WTC11 (cell line): ENCODE measurements around the gene SMAD6. TPM values are rescaled to one million over a fixed set of nuclear protein-coding genes. Genes with fewer than 3 reads are reported as not detected.

Experiments used
- ATAC-seq: fragments of 200-7000 bp; cut with Tn5 transposase; 2 replicates; pipeline ENCODE4 v1.10.0; 2021; ENCODE audit warnings: mild to moderate bottlenecking, moderate library complexity
- CTCF ChIA-PET: fragments of 300-600 bp; sonication (Branson Sonifier 250); formaldehyde crosslinking; loops from one replicate; lab custom pipeline; 2021; ENCODE audit warnings: antibody characterized with exemption; lab: Charles Lee
- POLR2A ChIA-PET: fragments of 350-600 bp; sonication (Branson Sonifier 250); formaldehyde crosslinking; loops from one replicate; lab custom pipeline; 2021; ENCODE audit warnings: antibody characterized with exemption; lab: Charles Lee
- DNase-seq: peaks from one replicate; pipeline ENCODE4 v3.0.0; 2021; ENCODE audit warnings: low spot score
- H3K27ac Mint-ChIP-seq: 2 replicates; pipeline ENCODE4 v1.8.0; 2021; ENCODE audit warnings: mixed read lengths
- H3K27me3 Mint-ChIP-seq: 2 replicates; pipeline ENCODE4 v1.8.0; 2021; ENCODE audit warnings: low read depth, mild to moderate bottlenecking, moderate library complexity, mixed read lengths
- H3K36me3 Mint-ChIP-seq: 2 replicates; pipeline ENCODE4 v1.8.0; 2021; ENCODE audit warnings: mixed read lengths
- H3K4me1 Mint-ChIP-seq: 2 replicates; pipeline ENCODE4 v1.8.0; 2022; ENCODE audit warnings: mixed read lengths
- H3K4me3 Mint-ChIP-seq: 2 replicates; pipeline ENCODE4 v1.8.0; 2021; ENCODE audit warnings: mild to moderate bottlenecking, moderate library complexity, mixed read lengths
- H3K9me3 Mint-ChIP-seq: 2 replicates; pipeline ENCODE4 v1.8.0; 2021; ENCODE audit warnings: mixed read lengths
- CREM ChIP-seq: sonication (generic); formaldehyde crosslinking; IDR thresholded peaks from 2 replicates; pipeline ENCODE4 v1.8.1; 2022; ENCODE audit warnings: mild to moderate bottlenecking, missing genetic modification reagents, moderate library complexity
- GABPB1 ChIP-seq: sonication (generic); formaldehyde crosslinking; IDR thresholded peaks from 2 replicates; pipeline ENCODE4 v1.8.1; 2023; ENCODE audit warnings: mild to moderate bottlenecking, missing genetic modification reagents
- GRHL2 ChIP-seq: fragments of 250-450 bp; sonication (Bioruptor Pico); IDR thresholded peaks from 2 replicates; pipeline ENCODE4 v1.8.0; 2022; ENCODE audit warnings: mild to moderate bottlenecking, moderate library complexity; ENCODE audit not compliant: insufficient replicate concordance, severe bottlenecking
- JAZF1 ChIP-seq: fragments of 250-450 bp; sonication (Bioruptor Pico); IDR thresholded peaks from 2 replicates; pipeline ENCODE4 v1.9.0; 2021; ENCODE audit warnings: moderate library complexity, mild to moderate bottlenecking, inconsistent platforms
- JUN ChIP-seq: sonication (generic); formaldehyde crosslinking; IDR thresholded peaks from 2 replicates; pipeline ENCODE4 v1.8.0; 2023; ENCODE audit warnings: mild to moderate bottlenecking, missing genetic modification reagents
- MYBL2 ChIP-seq: sonication (generic); formaldehyde crosslinking; IDR thresholded peaks from 2 replicates; pipeline ENCODE4 v1.8.1; 2023; ENCODE audit warnings: mild to moderate bottlenecking, moderate library complexity, missing genetic modification reagents
- NR3C1 ChIP-seq: sonication (generic); formaldehyde crosslinking; conservative IDR thresholded peaks from 2 replicates; pipeline ENCODE4 v1.8.1; 2023; ENCODE audit warnings: low read depth, mild to moderate bottlenecking, missing genetic modification reagents
- RORB ChIP-seq: fragments of 250-450 bp; sonication (Bioruptor Pico); IDR thresholded peaks from 2 replicates; pipeline ENCODE4 v1.9.0; 2021; ENCODE audit warnings: mild to moderate bottlenecking
- SMAD4 ChIP-seq: sonication (generic); formaldehyde crosslinking; IDR thresholded peaks from 2 replicates; pipeline ENCODE4 v1.8.0; 2022; ENCODE audit warnings: mild to moderate bottlenecking, missing genetic modification reagents
- TCF7 ChIP-seq: sonication (generic); formaldehyde crosslinking; IDR thresholded peaks from 2 replicates; pipeline ENCODE4 v1.8.0; 2022; ENCODE audit warnings: mild to moderate bottlenecking, low read depth, missing genetic modification reagents, moderate library complexity
- TEAD4 ChIP-seq: sonication (generic); formaldehyde crosslinking; IDR thresholded peaks from 2 replicates; pipeline ENCODE4 v1.8.0; 2022; ENCODE audit warnings: mild to moderate bottlenecking, missing genetic modification reagents
- ZBTB21 ChIP-seq: sonication (generic); formaldehyde crosslinking; IDR thresholded peaks from 2 replicates; pipeline ENCODE4 v1.8.1; 2023; ENCODE audit warnings: mild to moderate bottlenecking, missing genetic modification reagents, borderline replicate concordance
- ZNF138 ChIP-seq: sonication (generic); formaldehyde crosslinking; conservative IDR thresholded peaks from 2 replicates; pipeline ENCODE4 v1.8.1; 2022; ENCODE audit warnings: mild to moderate bottlenecking, moderate library complexity, missing genetic modification reagents
- ZNF532 ChIP-seq: fragments of 250-450 bp; sonication (Bioruptor Pico); IDR thresholded peaks from 2 replicates; pipeline ENCODE4 v1.9.0; 2021; ENCODE audit warnings: mild to moderate bottlenecking, borderline replicate concordance
- ZNF671 ChIP-seq: fragments of 250-450 bp; sonication (Bioruptor Pico); IDR thresholded peaks from 2 replicates; pipeline ENCODE4 v1.8.0; 2021; ENCODE audit warnings: mild to moderate bottlenecking
- total RNA-seq: library from RNA; stranded (reverse); gene quantifications from 3 replicates; pipeline ENCODE4 v1.2.3, GENCODE V29; 2021
- TF ChIP-seq, protein P1 (sequence below): sonication (generic); formaldehyde crosslinking; IDR thresholded peaks from 2 replicates; pipeline ENCODE4 v1.8.1; 2022; ENCODE audit warnings: missing genetic modification reagents, borderline replicate concordance
- TF ChIP-seq, protein P2 (sequence below): fragments of 250-450 bp; sonication (Bioruptor Pico); conservative IDR thresholded peaks from 2 replicates; pipeline ENCODE4 v1.9.0; 2021; ENCODE audit warnings: mild to moderate bottlenecking
- TF ChIP-seq, protein P3 (sequence below): sonication (generic); formaldehyde crosslinking; IDR thresholded peaks from 2 replicates; pipeline ENCODE4 v1.8.0; 2022; ENCODE audit warnings: missing genetic modification reagents

Gene SMAD6
- total RNA-seq, 1 experiment from 2014 or later = 13.9 TPM

GRCh38 chr15:66652806-66653205 lies 49.2 kb upstream of the SMAD6 start (continued):
- no peak for TF ChIP-seq ZNF532
- no peak for TF ChIP-seq JUN (CRISPR knock-in tag)
- no peak for TF ChIP-seq MYBL2 (CRISPR knock-in tag)
- no peak for TF ChIP-seq SMAD4 (CRISPR knock-in tag)
- no peak for TF ChIP-seq GRHL2 (CRISPR knock-in tag)

GRCh38 chr15:66653398-66653797 lies 48.6 kb upstream of the SMAD6 start:
- ChIA-PET CTCF (no interaction called here), POLR2A (no interaction called here)
- TF ChIP-seq ZNF671 (CRISPR knock-in tag) (no peak), TCF7 (CRISPR knock-in tag) (no peak), NR3C1 (no peak), TEAD4 (CRISPR knock-in tag) (no peak), RORB (CRISPR knock-in tag) (no peak), ZBTB21 (CRISPR knock-in tag) (no peak), ZNF138 (CRISPR knock-in tag) (no peak), CREM (no peak), GABPB1 (CRISPR knock-in tag) (no peak), ZNF532 (no peak), JAZF1 (CRISPR knock-in tag) (no peak)
- TF ChIP-seq, protein P1, sequence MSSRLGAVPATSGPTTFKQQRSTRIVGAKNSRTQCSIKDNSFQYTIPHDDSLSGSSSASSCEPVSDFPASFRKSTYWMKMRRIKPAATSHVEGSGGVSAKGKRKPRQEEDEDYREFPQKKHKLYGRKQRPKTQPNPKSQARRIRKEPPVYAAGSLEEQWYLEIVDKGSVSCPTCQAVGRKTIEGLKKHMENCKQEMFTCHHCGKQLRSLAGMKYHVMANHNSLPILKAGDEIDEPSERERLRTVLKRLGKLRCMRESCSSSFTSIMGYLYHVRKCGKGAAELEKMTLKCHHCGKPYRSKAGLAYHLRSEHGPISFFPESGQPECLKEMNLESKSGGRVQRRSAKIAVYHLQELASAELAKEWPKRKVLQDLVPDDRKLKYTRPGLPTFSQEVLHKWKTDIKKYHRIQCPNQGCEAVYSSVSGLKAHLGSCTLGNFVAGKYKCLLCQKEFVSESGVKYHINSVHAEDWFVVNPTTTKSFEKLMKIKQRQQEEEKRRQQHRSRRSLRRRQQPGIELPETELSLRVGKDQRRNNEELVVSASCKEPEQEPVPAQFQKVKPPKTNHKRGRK = no peak
- TF ChIP-seq, protein P2, sequence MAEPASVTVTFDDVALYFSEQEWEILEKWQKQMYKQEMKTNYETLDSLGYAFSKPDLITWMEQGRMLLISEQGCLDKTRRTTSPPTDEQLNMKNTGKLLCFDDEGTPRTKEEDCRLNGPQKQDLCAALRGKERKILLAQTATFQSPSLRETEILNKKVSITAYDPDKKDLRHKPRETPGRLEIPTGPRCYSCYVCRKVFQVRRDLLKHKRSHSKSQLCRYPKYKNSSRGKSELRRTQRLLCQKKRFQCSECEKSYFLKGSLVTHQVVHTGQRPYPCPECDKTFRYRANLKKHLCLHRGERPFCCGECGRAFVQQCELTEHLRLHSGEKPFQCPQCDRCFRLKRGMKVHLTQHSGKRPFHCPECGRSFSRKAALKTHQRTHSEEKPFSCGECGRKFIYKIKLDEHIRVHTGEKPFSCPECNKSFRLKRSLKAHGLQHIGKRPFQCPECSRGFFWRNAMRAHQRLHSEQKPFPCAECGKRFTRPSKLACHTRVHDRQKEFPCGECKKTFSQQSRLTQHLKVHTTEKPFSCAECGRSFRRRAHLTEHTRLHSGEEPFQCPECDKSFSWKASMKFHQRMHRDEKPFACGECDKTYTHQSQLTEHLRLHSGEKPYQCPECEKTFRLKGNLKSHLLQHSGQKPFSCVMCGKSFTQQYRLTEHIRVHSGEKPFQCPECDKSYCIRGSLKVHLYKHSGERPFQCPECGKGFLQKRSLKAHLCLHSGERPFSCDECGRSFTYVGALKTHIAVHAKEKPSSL (CRISPR knock-in tag) = no peak
- TF ChIP-seq, protein P3, sequence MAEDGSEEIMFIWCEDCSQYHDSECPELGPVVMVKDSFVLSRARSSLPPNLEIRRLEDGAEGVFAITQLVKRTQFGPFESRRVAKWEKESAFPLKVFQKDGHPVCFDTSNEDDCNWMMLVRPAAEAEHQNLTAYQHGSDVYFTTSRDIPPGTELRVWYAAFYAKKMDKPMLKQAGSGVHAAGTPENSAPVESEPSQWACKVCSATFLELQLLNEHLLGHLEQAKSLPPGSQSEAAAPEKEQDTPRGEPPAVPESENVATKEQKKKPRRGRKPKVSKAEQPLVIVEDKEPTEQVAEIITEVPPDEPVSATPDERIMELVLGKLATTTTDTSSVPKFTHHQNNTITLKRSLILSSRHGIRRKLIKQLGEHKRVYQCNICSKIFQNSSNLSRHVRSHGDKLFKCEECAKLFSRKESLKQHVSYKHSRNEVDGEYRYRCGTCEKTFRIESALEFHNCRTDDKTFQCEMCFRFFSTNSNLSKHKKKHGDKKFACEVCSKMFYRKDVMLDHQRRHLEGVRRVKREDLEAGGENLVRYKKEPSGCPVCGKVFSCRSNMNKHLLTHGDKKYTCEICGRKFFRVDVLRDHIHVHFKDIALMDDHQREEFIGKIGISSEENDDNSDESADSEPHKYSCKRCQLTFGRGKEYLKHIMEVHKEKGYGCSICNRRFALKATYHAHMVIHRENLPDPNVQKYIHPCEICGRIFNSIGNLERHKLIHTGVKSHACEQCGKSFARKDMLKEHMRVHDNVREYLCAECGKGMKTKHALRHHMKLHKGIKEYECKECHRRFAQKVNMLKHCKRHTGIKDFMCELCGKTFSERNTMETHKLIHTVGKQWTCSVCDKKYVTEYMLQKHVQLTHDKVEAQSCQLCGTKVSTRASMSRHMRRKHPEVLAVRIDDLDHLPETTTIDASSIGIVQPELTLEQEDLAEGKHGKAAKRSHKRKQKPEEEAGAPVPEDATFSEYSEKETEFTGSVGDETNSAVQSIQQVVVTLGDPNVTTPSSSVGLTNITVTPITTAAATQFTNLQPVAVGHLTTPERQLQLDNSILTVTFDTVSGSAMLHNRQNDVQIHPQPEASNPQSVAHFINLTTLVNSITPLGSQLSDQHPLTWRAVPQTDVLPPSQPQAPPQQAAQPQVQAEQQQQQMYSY = no peak
- Mint-ChIP-seq H3K27ac (no peak overlapping the region), H3K27me3 (peaks cover 3% of the 10 kb centered on the region; the same call in 1 of the 2 replicates), H3K4me1 (peaks cover 54% of the 10 kb centered on the region), H3K4me3 (no peak overlapping the region), H3K36me3 (no peaks in the 10 kb centered on the region), H3K9me3 (no peaks in the 10 kb centered on the region)
- no peak for ATAC-seq
- DNase-seq = no peak
